SH-SY5Y (cell line): ENCODE data around the gene AGAP1.

ENCODE experiments used
- GATA2 ChIP-seq: IDR thresholded peaks from 2 replicates; pipeline ENCODE4 v1.6.1; 2011; ENCODE audit warnings: mild to moderate bottlenecking, low read depth, low read length
- GATA3 ChIP-seq: IDR thresholded peaks from 2 replicates; pipeline ENCODE4 v1.6.1; 2011; ENCODE audit warnings: low read depth, mild to moderate bottlenecking, low read length, moderate library complexity

DNA sequence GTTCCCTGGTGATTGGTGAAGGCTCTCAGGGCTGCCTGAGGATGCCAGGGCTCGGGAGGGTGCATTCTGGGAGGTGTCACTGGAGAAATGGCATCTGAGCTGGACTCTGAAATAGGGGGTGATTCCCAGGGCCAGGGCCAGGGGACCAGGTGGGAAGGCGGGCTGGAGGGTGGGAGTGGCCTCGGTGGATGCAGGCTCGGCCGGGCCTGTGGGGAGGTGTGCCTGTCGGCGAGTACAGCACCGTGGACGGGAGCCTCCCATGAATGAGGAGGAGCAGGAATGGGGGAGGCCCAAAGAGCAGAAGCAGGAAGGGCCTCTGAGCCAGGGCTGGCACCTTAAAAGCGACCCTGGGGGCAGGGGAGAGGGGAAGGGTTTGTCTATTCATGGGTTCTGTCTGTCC lies 557.5 kb downstream of the AGAP1 start:
- TF ChIP-seq GATA3 (no peak), GATA2 (no peak)
